BJ (cell line): ENCODE results near the gene TMEM131. TPM values are rescaled to one million over a fixed set of nuclear protein-coding genes. Genes with fewer than 3 reads are reported as not detected.

Experiments used
- CTCF ChIA-PET: fragments of 350-600 bp; formaldehyde crosslinking; extraction: SDS; loops from one replicate; lab custom pipeline; 2021; ENCODE audit warnings: antibody characterized with exemption, inconsistent platforms; lab: Yijun Ruan, JAX
- POLR2A ChIA-PET: fragments of 300-600 bp; sonication (Branson Sonifier 250); formaldehyde crosslinking; extraction: SDS; loops from one replicate; lab custom pipeline; 2021; ENCODE audit warnings: antibody characterized with exemption; lab: Charles Lee
- DNase-seq: peaks from one replicate; pipeline ENCODE4 v3.0.0-alpha.2; 2011; ENCODE audit warnings: low read depth
- H3K27me3 ChIP-seq: 2 replicates; pipeline ENCODE4 v1.6.0; 2011; ENCODE audit warnings: low read length; ENCODE audit not compliant: control insufficient read depth, insufficient read depth
- H3K36me3 ChIP-seq: 2 replicates; pipeline ENCODE4 v1.5.1; 2011; ENCODE audit warnings: low read length; ENCODE audit not compliant: control insufficient read depth, insufficient read depth
- H3K4me3 ChIP-seq: 2 replicates; pipeline ENCODE4 v1.5.1; 2011; ENCODE audit warnings: low read depth, mild to moderate bottlenecking, control low read depth, low read length
- polyA plus RNA-seq: library from polyadenylated mRNA; depleted of rRNA; stranded (reverse); fragments of >200 nt; gene quantifications from 2 replicates; pipeline ENCODE4 v1.2.3, GENCODE V29; 2011
- TF ChIP-seq, protein P1 (sequence below): IDR thresholded peaks from 2 replicates; pipeline ENCODE4 v1.5.1; 2011; ENCODE audit warnings: low read depth, mild to moderate bottlenecking, control low read depth, inconsistent platforms, low read length, moderate library complexity; ENCODE audit not compliant: insufficient read depth

The TMEM131 gene
- polyA plus RNA-seq, 1 experiment: 11.8 TPM

DNA sequence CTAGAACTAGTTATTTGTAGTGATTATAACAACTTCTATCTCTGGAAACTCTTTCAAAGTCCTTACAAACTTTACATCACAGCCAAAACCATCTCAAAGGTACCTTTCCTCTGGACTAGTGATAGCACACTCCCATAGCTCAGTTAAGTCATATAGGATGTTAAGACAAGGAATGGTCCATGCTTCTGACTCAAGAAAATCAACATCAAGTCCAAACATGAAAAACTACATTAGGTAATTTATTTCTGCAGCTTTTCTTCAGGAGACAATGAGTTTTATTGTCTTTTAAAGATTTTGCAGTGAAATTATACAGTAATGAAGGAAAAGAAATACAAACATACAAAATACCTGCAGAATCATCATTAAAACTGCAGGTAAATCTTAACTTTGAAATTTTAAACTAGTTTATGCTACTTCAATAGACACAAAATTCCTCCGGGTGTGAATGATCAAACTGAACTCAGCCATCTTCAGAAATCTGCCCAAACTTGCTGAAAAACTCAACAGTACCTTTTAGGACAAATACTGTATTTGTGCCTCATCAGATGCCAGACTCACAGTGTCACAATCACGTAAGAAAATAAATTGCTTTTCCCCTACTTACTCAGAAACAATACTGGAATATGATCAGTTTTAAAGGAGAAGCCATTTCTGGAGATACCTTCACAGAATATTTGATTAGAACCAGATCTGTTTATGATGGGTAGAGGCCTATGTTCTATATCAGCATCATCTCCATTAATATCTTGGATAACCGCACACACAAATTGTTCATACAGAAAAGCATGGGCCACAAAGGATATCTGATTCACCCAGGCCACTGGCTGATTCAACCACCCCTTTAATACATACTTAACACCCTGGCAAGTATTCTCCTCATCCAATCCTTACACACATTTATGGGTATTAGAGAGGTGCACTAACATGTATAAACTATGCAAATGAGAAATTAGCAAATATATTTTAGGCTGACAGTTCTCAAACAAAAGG is 2.6 kb downstream of the TMEM131 start:
- Histone ChIP-seq H3K36me3 (no peaks in the 10 kb centered on the region), H3K27me3 (no peaks in the 10 kb centered on the region), H3K4me3 (no peak overlapping the region)
- CTCF ChIA-PET: no interaction called here
- no peak for DNase-seq
- TF ChIP-seq, protein P1, sequence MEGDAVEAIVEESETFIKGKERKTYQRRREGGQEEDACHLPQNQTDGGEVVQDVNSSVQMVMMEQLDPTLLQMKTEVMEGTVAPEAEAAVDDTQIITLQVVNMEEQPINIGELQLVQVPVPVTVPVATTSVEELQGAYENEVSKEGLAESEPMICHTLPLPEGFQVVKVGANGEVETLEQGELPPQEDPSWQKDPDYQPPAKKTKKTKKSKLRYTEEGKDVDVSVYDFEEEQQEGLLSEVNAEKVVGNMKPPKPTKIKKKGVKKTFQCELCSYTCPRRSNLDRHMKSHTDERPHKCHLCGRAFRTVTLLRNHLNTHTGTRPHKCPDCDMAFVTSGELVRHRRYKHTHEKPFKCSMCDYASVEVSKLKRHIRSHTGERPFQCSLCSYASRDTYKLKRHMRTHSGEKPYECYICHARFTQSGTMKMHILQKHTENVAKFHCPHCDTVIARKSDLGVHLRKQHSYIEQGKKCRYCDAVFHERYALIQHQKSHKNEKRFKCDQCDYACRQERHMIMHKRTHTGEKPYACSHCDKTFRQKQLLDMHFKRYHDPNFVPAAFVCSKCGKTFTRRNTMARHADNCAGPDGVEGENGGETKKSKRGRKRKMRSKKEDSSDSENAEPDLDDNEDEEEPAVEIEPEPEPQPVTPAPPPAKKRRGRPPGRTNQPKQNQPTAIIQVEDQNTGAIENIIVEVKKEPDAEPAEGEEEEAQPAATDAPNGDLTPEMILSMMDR: no peak
- POLR2A ChIA-PET: no interaction called here

DNA sequence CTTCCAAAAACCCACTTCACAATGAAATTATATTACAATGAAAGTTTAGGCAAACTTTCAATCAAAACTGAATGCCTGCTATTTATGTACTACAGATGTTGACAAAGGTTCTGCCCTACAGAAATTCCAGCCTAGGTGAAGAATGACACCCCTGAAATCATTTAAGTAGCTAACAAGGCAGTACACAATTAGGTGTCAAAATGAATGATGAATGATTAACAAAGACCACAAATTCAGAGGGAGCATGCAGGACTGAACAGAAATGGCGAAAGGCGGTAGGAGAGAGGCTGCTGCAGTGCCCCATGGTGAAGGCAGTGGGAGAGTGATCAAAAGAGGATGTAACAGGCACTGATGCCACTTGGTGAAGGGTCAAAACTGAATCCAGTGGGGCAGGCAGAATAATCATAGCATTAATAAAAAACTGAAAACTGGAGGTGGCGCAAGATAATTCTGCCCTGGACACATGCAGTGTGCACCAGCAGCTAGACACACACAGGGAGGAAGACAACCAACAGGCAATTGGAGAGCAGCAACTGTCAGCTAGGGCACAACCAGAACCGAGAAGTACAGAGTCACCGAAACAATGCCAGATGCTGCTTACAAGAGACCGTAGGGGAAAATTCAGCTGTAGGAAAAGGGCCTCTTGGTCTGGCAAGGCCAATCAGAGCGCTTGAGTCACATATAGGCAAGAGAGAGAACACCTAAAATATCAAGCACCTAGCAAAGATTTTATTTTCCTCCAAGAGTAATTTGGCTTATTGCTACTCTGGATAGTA is 4.5 kb downstream of the TMEM131 start:
- H3K4me3 ChIP-seq: no peak overlapping the region
- TF ChIP-seq, protein P1: no peak
- no peaks in the 10 kb centered on the region for H3K27me3 ChIP-seq
- ChIA-PET POLR2A (no interaction called here), CTCF (no interaction called here)
- DNase-seq: no peak
- no peaks in the 10 kb centered on the region for H3K36me3 ChIP-seq

DNA sequence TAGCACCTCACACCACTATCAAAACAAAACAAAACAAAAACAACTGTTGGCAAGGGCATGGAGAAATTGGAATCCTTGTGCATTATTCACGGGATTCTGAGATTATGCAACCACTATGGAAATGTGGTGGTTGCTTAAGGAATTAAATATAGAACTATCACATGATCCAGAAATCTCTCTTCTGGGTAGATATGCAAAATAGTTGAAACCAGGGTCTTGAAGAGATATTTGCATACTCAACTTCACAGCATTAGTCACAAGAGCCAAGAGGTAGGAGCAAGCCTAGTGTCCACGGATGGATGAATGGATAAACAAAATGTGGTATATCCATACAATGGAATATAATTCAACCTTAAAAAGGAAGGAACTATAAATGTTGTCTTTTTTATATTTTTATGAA is 7.0 kb downstream of the TMEM131 start:
- no peak overlapping the region for H3K4me3 ChIP-seq
- no peak for DNase-seq
- ChIA-PET POLR2A (no interaction called here), CTCF (no interaction called here)
- no peaks in the 10 kb centered on the region for H3K27me3 ChIP-seq
- H3K36me3 ChIP-seq: no peaks in the 10 kb centered on the region
- TF ChIP-seq, protein P1: no peak

DNA sequence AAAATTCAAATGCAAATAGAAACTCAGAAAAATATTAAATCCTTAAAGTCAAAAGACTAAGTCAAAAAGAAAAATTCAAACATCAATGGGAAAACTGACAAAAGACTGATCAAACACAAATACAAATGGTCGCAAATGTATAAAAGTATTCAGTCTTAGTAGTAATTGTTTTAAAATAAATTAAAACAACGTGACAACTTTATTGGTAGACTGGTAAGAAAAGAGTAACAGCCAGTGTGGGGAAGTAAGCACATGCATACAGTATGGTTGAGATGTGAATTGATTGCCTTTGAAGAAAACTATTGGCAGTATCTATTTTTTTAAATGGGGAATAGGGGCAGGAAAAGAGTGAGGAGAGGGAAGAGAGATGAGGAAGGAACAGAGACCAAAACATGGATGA is 9.8 kb downstream of the TMEM131 start:
- no peak overlapping the region for H3K4me3 ChIP-seq
- TF ChIP-seq, protein P1: no peak
- CTCF ChIA-PET: no interaction called here
- no peaks in the 10 kb centered on the region for H3K27me3 ChIP-seq
- no peaks in the 10 kb centered on the region; the same call in 1 of the 2 replicates for H3K36me3 ChIP-seq
- DNase-seq: no peak
- POLR2A ChIA-PET: no interaction called here

- TF ChIP-seq, protein P1: no peak
- Histone ChIP-seq H3K4me3 (no peak overlapping the region), H3K27me3 (no peaks in the 10 kb centered on the region), H3K36me3 (no peaks in the 10 kb centered on the region; the same call in 1 of the 2 replicates)
- ChIA-PET CTCF (no interaction called here), POLR2A (no interaction called here)
- DNase-seq: no peak
These were observed 12.1 kb downstream of the TMEM131 start for GRCh38 chr2:97983698-97984097.
